Pancreas (tissue), 10 donors: ENCODE data around the gene ALX3. TPM values are rescaled to one million over a fixed set of nuclear protein-coding genes. Genes with fewer than 3 reads are reported as not detected.

Experiments
- ATAC-seq, 4 donors: fragments of 200-7000 bp; cut with Tn5 transposase; one replicate each; pipeline versions ENCODE4 v1.8.0 to v1.9.1; 2020; ENCODE audit warnings: mild to moderate bottlenecking in 4 of 4, moderate library complexity in 4 of 4
- DNase-seq, 6 donors: peaks; one replicate each; pipeline ENCODE4 v3.0.0-alpha.2; 2020
- FAIRE-seq: peaks from 2 replicates; lab custom pipeline; 2012; peaks lifted over from hg19 to GRCh38; lab: Jason Lieb, UNC
- H3K27ac ChIP-seq, 4 donors: fragments of 200-600 bp; sonication (generic); 1 replicate in 3 of 4; 2 replicates in 1 of 4; pipeline versions ENCODE4 v1.5.0 to v1.8.0; 2020
- H3K27me3 ChIP-seq, 4 donors: fragments of 200-600 bp; one replicate each; pipeline ENCODE4 v1.8.0; 2021
- H3K36me3 ChIP-seq, 3 donors: fragments of 200-600 bp; sonication (generic) in 1 of 3; one replicate each; pipeline versions ENCODE4 v1.5.0 to v1.8.0; 2020 to 2021
- H3K4me1 ChIP-seq, 3 donors: fragments of 200-600 bp; one replicate each; pipeline ENCODE4 v1.8.0; 2021
- H3K4me3 ChIP-seq, 4 donors: fragments of 200-600 bp; sonication (generic) in 2 of 4; one replicate each; pipeline versions ENCODE4 v1.5.0 to v1.8.0; 2020 to 2021
- H3K9me3 ChIP-seq, 4 donors: fragments of 200-600 bp; one replicate each; pipeline ENCODE4 v1.8.0; 2021
- CTCF ChIP-seq, 4 donors: fragments of 200-600 bp; sonication (generic) in 3 of 4; IDR thresholded peaks; one replicate each; pipeline versions ENCODE4 v1.5.0 to v1.8.0; 2021; ENCODE audit warnings: antibody characterized with exemption in 4 of 4
- WGBS, 2 donors: extraction: QIAGEN DNeasy Blood & Tissue Kit; methylation state at CpG; one replicate each; pipeline ENCODE4 v1.1.7; 2013; 5-methylcytosine and 5-hydroxymethylcytosine counted together
- intact Hi-C, 3 donors: fragments of 100-400 bp; cut with DNase I; formaldehyde crosslinking; loops; one replicate each; pipeline versions ENCODE4 v1.11.1 to v1.14.2; 2022
- polyA plus RNA-seq, 2 donors: library from polyadenylated mRNA; stranded (reverse); fragments of 200-250 nt; gene quantifications; one replicate each; pipeline ENCODE4 v1.2.3, GENCODE V29; 2013
- total RNA-seq, 6 donors: library from RNA; stranded (reverse); fragmentation: NEBNext Ultra II Directional in 4 of 6; extraction: Animal tissue kit (Norgen Biotek cat#: 25700) in 4 of 6; gene quantifications; one replicate each; pipeline versions ENCODE4 v1.2.1 to v1.2.4, GENCODE V29; 2021 to 2023
- donor health status: healthy with polysubstance abuse.
- donor health status: DM: no; HTN: no; CAD: no; lungs with moderate emphysema.
- donor health status: DM: no; HTN: no; CAD: no.
- donor health status: control.
- donor health status: control.
- donor health status: Bipolar disorder and iron deficiency.
- donor health status: DM: yes; HTN: yes; CAD: no.
- donor health status: DM: no; HTN: no; CAD: no.
- donor health status: DM: no; HTN: no; CAD: no.
- donor health status: DM: yes; HTN: yes; CAD: no.

The ALX3 gene
- total and polyA plus RNA-seq, 8 donors, result 0.35 TPM; not detected in 7

- Histone ChIP-seq H3K4me3 (no peak overlapping the region), H3K4me1 (no peaks in the 10 kb centered on the region), H3K36me3 (peaks cover 0 to 18% (median 8%) of the 10 kb centered on the region in 3 donors), H3K27me3 (no peaks in the 10 kb centered on the region), H3K27ac (no peak overlapping the region), H3K9me3 (no peaks in the 10 kb centered on the region)
- 93 to 97% methylated on average over 10 of the region's 10 CpGs for WGBS, 2 donors
- intact Hi-C loops, result no loop called here
- ATAC-seq (no peak), DNase-seq (no peak), FAIRE-seq (no peak)
- no peak for TF ChIP-seq CTCF (IDR thresholded peaks at IDR 0.05)
Observed at GRCh38 chr1:110061341-110061740, 9.1 kb downstream of the ALX3 start.

- 91 to 95% methylated on average over 7 of the region's 7 CpGs for WGBS, 2 donors
- FAIRE-seq, result no peak
- intact Hi-C loops, result no loop called here
- no peak for TF ChIP-seq CTCF (IDR thresholded peaks at IDR 0.05)
- DNase-seq, result no peak
- Histone ChIP-seq H3K9me3 (no peaks in the 10 kb centered on the region), H3K36me3 (peaks cover 0 to 25% (median 8%) of the 10 kb centered on the region in 3 donors), H3K4me1 (no peaks in the 10 kb centered on the region), H3K27ac (no peak overlapping the region), H3K4me3 (no peak overlapping the region), H3K27me3 (no peaks in the 10 kb centered on the region)
- ATAC-seq, result no peak
Observed at GRCh38 chr1:110060662-110061060, 9.8 kb downstream of the ALX3 start.

DNA sequence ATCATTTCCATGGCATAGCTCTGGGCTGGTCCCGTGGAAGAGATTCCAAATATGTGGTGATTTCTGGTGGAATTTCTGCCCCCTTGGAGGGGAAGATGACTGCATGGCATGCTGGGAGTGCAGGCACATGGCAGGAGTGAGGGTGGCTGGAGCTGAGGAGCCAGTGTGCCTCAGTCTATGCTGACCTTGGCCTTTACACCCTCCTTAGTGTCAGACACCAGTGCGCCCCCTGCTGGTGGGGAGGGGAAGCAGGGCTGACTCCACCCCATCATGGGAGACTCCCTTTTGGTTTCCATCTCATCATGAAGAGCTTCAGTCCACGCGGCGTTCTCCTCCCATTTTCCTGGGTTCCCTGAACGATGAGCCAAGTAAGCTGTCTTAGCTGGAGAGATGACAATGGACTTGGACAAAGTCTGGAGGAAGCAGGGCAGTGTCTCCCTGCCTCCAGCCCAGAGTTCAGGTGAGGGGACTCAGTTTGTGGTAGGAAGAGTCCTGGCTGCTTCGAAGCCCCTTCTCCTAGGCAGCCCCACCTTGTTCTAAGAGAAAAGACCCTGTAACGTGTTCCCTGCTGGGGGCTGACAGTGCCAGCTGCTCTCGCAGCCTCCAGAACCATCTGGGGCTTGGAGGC, 10.3 kb downstream of the ALX3 start:
- TF ChIP-seq CTCF (IDR thresholded peaks at IDR 0.05), result peak in 3 of 4 donors; percentile 20 to 45 (median 41)
- ATAC-seq, result peak in 3 of 4 donors; percentile 41 to 64 (median 50)
- intact Hi-C loops, result no loop called here
- 91 to 94% methylated on average over 9 of the region's 9 CpGs for WGBS, 2 donors
- no peaks in the 10 kb centered on the region for H3K27me3 ChIP-seq
- no peak overlapping the region for H3K27ac ChIP-seq
- no peaks in the 10 kb centered on the region for H3K4me1 ChIP-seq
- peaks cover 0 to 30% (median 12%) of the 10 kb centered on the region in 3 donors for H3K36me3 ChIP-seq
- H3K4me3 ChIP-seq, result no peak overlapping the region
- no peaks in the 10 kb centered on the region for H3K9me3 ChIP-seq
- FAIRE-seq, result no peak
- peak in 2 of 6 donors; percentile 41 to 71 for DNase-seq

DNA sequence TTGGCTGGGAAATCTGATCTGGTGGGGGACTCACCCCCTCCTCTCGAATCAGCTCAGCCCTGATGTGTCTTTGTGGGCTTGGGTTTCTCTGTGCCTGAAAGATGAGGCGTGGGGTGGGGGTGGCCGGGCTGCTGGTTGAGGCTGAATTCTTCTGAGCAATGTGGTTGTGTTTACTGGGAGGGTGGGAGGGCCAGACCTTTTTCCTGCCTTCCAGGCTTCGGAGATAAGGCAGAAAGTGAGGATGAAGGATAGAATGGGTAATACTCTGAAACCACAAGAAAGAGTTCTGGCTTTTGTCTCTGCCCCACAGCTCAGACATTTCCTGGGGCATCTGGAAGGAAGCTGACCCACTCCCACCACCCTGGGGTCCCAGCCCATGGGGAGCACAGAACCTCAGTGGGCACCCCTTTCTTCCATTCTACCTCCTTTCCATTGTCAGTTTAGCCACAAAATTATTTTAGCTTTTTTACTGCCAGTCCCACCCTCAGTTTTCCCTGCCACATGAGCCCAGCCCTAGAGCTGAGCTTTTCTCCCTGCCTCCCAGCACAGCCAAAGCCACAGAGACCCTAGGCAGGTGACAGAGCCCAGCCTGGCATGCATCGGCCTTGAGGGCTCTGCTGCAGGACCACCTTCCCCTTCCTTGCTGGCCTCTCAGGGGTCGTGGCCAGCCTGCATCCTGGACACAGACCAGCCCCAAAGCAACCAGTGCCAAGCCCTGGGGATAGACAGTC, 11.2 kb downstream of the ALX3 start:
- H3K36me3 ChIP-seq, result peaks cover 0 to 38% (median 17%) of the 10 kb centered on the region in 3 donors
- FAIRE-seq (no peak), DNase-seq (no peak), ATAC-seq (no peak)
- WGBS, 2 donors, result 91 to 92% methylated on average over 6 of the region's 6 CpGs
- intact Hi-C loops, result loop anchor here (5.0 to 10.0 kb wide), 3 partner anchors 43 to 48 kb away; no protein-coding TSS in a partner anchor
- no peaks in the 10 kb centered on the region for H3K4me1 ChIP-seq
- no peak for TF ChIP-seq CTCF (IDR thresholded peaks at IDR 0.05)
- no peak overlapping the region for H3K27ac ChIP-seq
- H3K9me3 ChIP-seq, result no peaks in the 10 kb centered on the region
- H3K27me3 ChIP-seq, result no peaks in the 10 kb centered on the region
- H3K4me3 ChIP-seq, result no peak overlapping the region
